Measurements from ENCODE around the gene MYO7B. TPM values are rescaled to one million over a fixed set of nuclear protein-coding genes. Genes with fewer than 3 reads are reported as not detected.

MYO7B gene
- total and polyA plus RNA-seq, 2 donors (not counting 1 experiment from before 2014, with no cell fraction given): 5.0 to 68.2 TPM

DNA sequence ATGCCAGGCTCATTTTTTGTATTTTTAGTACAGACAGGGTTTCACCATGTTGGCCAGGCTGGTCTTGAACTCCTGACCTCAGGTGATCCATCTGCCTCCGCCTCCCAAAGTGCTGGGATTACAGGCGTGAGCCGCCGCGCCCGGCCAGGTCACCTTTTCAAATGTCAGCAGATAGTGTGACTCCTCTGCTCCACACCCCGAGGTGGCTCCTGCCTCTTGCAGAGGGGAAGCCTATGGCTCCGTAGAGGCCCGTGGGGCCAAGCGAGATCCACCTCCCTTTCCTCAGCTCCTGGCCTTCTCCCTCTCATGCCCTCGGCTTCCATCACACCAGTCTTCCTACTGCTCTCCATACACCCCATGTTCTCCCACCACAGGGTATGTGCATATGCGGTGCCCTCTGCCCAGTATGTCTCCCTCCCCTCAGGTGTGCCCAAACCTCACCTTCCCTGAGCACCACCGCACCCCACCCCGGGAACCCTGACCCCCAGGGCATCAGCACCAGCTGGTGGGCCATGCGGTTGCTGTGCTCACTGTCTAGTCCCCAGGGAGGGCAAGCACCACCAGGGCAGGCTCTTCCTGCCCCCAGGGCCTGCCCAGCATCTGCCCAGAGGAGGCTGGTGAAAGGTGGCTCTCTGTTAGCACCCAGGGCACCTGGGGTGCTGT, 121.2 kb downstream of the MYO7B start:
- no peak overlapping the region for H3K9ac ChIP-seq (ENCODE audit: low read length)
- H3K27me3 Mint-ChIP-seq: peaks cover 12% of the 10 kb centered on the region
- no peak overlapping the region for H3K4me2 ChIP-seq (replicated peaks; ENCODE audit: low read depth, low read length, poor library complexity, severe bottlenecking)
- H3K4me3 ChIP-seq (ENCODE audit: control extremely low read depth in 1 of 5, extremely low read depth in 1 of 5, insufficient read depth in 1 of 5, low read depth in 2 of 5, low read length in 4 of 5): no peak overlapping the region
- H3K27ac ChIP-seq (ENCODE audit: low read length in 2 of 2): no peak overlapping the region
- POLR2A ChIA-PET: no interaction called here
- H3K36me3 ChIP-seq (replicated peaks in 1 of 2; ENCODE audit: control extremely low read depth in 1 of 2, control insufficient read depth in 1 of 2, extremely low read depth in 1 of 2, insufficient read depth in 2 of 2, low read length in 1 of 2): no peaks in the 10 kb centered on the region
- no peaks in the 10 kb centered on the region for H3K9me3 Mint-ChIP-seq (ENCODE audit: insufficient read depth)
- H3K9me3 ChIP-seq (ENCODE audit: control extremely low read depth in 1 of 3, control insufficient read depth in 2 of 3, insufficient read depth in 1 of 3, low read length in 2 of 3): peaks cover 0 to 15% (median 0%) of the 10 kb centered on the region in 3 donors
- peaks cover 25% of the 10 kb centered on the region for H3K4me1 Mint-ChIP-seq
- intact Hi-C loops (cut with micrococcal nuclease): no loop called here
- H3K4me1 ChIP-seq (ENCODE audit: control insufficient read depth in 2 of 2, insufficient read depth in 2 of 2, low read length in 2 of 2): peaks cover 14 to 25% of the 10 kb centered on the region in 2 donors
- H3K79me2 ChIP-seq (ENCODE audit: control insufficient read depth, insufficient read depth, low read length): no peaks in the 10 kb centered on the region
- DNase-seq (no peak), ATAC-seq (ENCODE audit: low read depth) (no peak)
- H4K20me1 ChIP-seq (ENCODE audit: control insufficient read depth, insufficient read depth, low read length, poor library complexity, severe bottlenecking): no peaks in the 10 kb centered on the region
- 82% methylated on average over 15 of the region's 15 CpGs for WGBS (ENCODE audit: insufficient coverage)
- no peak overlapping the region for H3K27ac Mint-ChIP-seq
- peaks cover 0 to 3% (median under 1%) of the 10 kb centered on the region in 4 experiments for H3K27me3 ChIP-seq (replicated peaks in 1 of 4; ENCODE audit: control extremely low read depth in 1 of 4, control insufficient read depth in 3 of 4, insufficient read depth in 4 of 4, low read length in 3 of 4)
- no peak overlapping the region for H2AFZ ChIP-seq (ENCODE audit: insufficient read depth, low read depth, low read length, poor library complexity, severe bottlenecking)
- no peak overlapping the region for H3K4me3 Mint-ChIP-seq
- TF ChIP-seq, protein P1, sequence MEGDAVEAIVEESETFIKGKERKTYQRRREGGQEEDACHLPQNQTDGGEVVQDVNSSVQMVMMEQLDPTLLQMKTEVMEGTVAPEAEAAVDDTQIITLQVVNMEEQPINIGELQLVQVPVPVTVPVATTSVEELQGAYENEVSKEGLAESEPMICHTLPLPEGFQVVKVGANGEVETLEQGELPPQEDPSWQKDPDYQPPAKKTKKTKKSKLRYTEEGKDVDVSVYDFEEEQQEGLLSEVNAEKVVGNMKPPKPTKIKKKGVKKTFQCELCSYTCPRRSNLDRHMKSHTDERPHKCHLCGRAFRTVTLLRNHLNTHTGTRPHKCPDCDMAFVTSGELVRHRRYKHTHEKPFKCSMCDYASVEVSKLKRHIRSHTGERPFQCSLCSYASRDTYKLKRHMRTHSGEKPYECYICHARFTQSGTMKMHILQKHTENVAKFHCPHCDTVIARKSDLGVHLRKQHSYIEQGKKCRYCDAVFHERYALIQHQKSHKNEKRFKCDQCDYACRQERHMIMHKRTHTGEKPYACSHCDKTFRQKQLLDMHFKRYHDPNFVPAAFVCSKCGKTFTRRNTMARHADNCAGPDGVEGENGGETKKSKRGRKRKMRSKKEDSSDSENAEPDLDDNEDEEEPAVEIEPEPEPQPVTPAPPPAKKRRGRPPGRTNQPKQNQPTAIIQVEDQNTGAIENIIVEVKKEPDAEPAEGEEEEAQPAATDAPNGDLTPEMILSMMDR (IDR thresholded peaks at IDR 0.05): no peak
- TF ChIP-seq EZH2 (IDR thresholded peaks at IDR 0.05; ENCODE audit: borderline replicate concordance, insufficient read depth, low read depth, low read length, poor library complexity, severe bottlenecking): no peak
- CTCF ChIA-PET: interaction anchor here (2.1 kb wide), 1 partner anchor 65 kb away, joined by 11 read pairs; no protein-coding TSS in a partner anchor

DNA sequence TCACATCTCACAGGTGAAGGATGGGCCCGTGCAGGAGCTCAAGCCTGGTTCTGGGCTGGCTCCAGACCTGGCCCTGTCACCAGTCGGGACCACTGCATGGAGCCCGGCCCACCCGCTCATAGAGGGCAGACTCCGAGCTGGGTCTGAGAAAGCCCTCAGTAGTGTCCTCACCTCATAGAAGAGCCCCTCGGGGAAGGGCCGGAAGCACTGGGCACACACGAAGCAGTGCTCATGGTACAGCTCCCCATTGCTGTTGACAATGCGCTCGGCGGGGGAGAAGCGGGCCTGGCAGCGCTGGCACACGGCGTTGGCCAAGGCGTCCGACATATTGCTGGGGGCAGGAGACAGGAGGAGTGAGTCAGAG, 121.7 kb downstream of the MYO7B start:
- Histone ChIP-seq H3K79me2 (ENCODE audit: control insufficient read depth, insufficient read depth, low read length) (no peaks in the 10 kb centered on the region), H3K4me1 (ENCODE audit: control insufficient read depth in 2 of 2, insufficient read depth in 2 of 2, low read length in 2 of 2) (peaks cover 8 to 20% of the 10 kb centered on the region in 2 donors), H2AFZ (ENCODE audit: insufficient read depth, low read depth, low read length, poor library complexity, severe bottlenecking) (no peak overlapping the region), H3K36me3 (replicated peaks in 1 of 2; ENCODE audit: control extremely low read depth in 1 of 2, control insufficient read depth in 1 of 2, extremely low read depth in 1 of 2, insufficient read depth in 2 of 2, low read length in 1 of 2) (no peaks in the 10 kb centered on the region), H3K9me3 (ENCODE audit: control extremely low read depth in 1 of 3, control insufficient read depth in 2 of 3, insufficient read depth in 1 of 3, low read length in 2 of 3) (peaks cover 0 to 15% (median 0%) of the 10 kb centered on the region in 3 donors), H3K9ac (ENCODE audit: low read length) (no peak overlapping the region), H3K27ac (ENCODE audit: low read length in 2 of 2) (no peak overlapping the region), H3K4me3 (ENCODE audit: control extremely low read depth in 1 of 5, extremely low read depth in 1 of 5, insufficient read depth in 1 of 5, low read depth in 2 of 5, low read length in 4 of 5) (no peak overlapping the region), H3K27me3 (replicated peaks in 1 of 4; ENCODE audit: control extremely low read depth in 1 of 4, control insufficient read depth in 3 of 4, insufficient read depth in 4 of 4, low read length in 3 of 4) (peaks cover 0 to 7% (median 3%) of the 10 kb centered on the region in 4 experiments), H4K20me1 (ENCODE audit: control insufficient read depth, insufficient read depth, low read length, poor library complexity, severe bottlenecking) (no peaks in the 10 kb centered on the region), H3K4me2 (replicated peaks; ENCODE audit: low read depth, low read length, poor library complexity, severe bottlenecking) (no peak overlapping the region)
- Mint-ChIP-seq H3K27ac (no peak overlapping the region), H3K9me3 (ENCODE audit: insufficient read depth) (no peaks in the 10 kb centered on the region), H3K4me3 (no peak overlapping the region), H3K27me3 (peaks cover 17% of the 10 kb centered on the region), H3K4me1 (peaks cover 19% of the 10 kb centered on the region)
- ATAC-seq (ENCODE audit: low read depth) (no peak), DNase-seq (no peak)
- ChIA-PET CTCF (interaction anchor here (1.4 to 2.1 kb wide), 2 partner anchors 7 to 66 kb away, joined by 3 to 11 read pairs; no protein-coding TSS in a partner anchor), POLR2A (interaction anchor here (0.6 kb wide), 1 partner anchor 19 kb away, joined by 5 read pairs; no protein-coding TSS in a partner anchor)
- 93% methylated on average over 17 of the region's 17 CpGs for WGBS (ENCODE audit: insufficient coverage)
- TF ChIP-seq EZH2 (IDR thresholded peaks at IDR 0.05; ENCODE audit: borderline replicate concordance, insufficient read depth, low read depth, low read length, poor library complexity, severe bottlenecking): no peak
- TF ChIP-seq, protein P1 (IDR thresholded peaks at IDR 0.05): no peak
- intact Hi-C loops (cut with micrococcal nuclease): no loop called here

Measured in B cell (primary cell).